Measurements from ENCODE around the gene CRAT. TPM values are rescaled to one million over a fixed set of nuclear protein-coding genes. Genes with fewer than 3 reads are reported as not detected.

CRAT gene
- total RNA-seq, 2 experiments from 2014 or later, result 17.3 to 18.2 TPM

- ChIA-PET POLR2A (no interaction called here), CTCF (interaction anchor here (0.6 to 0.8 kb wide), 3 partner anchors 8 to 591 kb away, joined by 3 to 4 read pairs (median 3); no protein-coding TSS in a partner anchor)
- Mint-ChIP-seq H3K4me3 (no peak overlapping the region), H3K4me1 (peaks cover 12% of the 10 kb centered on the region), H3K9me3 (no peaks in the 10 kb centered on the region), H3K27me3 (no peaks in the 10 kb centered on the region), H3K27ac (no peak overlapping the region), H3K36me3 (ENCODE audit: low read depth) (peaks cover 3% of the 10 kb centered on the region)
- DNase-seq, result no peak
Measured at GRCh38 chr9:129105857-129106694, 4.5 kb downstream of the CRAT start.

- ChIA-PET POLR2A (interaction anchor here (1.3 kb wide), 1 partner anchor 10 kb away, joined by 3 read pairs; no protein-coding TSS in a partner anchor), CTCF (no interaction called here)
- Mint-ChIP-seq H3K27ac (no peak overlapping the region), H3K9me3 (no peaks in the 10 kb centered on the region), H3K4me1 (peaks cover 6% of the 10 kb centered on the region), H3K4me3 (no peak overlapping the region), H3K27me3 (no peaks in the 10 kb centered on the region), H3K36me3 (ENCODE audit: low read depth) (peaks cover 3% of the 10 kb centered on the region)
- no peak for DNase-seq
Measured at GRCh38 chr9:129104051-129104450, 6.5 kb downstream of the CRAT start.

- H3K36me3 Mint-ChIP-seq (ENCODE audit: low read depth), result peaks cover 3% of the 10 kb centered on the region
- no peak overlapping the region for H3K4me3 Mint-ChIP-seq
- POLR2A ChIA-PET, result interaction anchor here (1.3 kb wide), 1 partner anchor 9 kb away, joined by 3 read pairs; no protein-coding TSS in a partner anchor
Measured at GRCh38 chr9:129103595-129103965, 7.0 kb downstream of the CRAT start.

GRCh38 chr9:129102791-129103594 lies 7.6 kb downstream of the CRAT start:
- H3K4me1 Mint-ChIP-seq, result no peaks in the 10 kb centered on the region
- no peaks in the 10 kb centered on the region for H3K9me3 Mint-ChIP-seq
- DNase-seq, result peak; percentile 28
- H3K36me3 Mint-ChIP-seq (ENCODE audit: low read depth), result peaks cover 3% of the 10 kb centered on the region
- ChIA-PET CTCF (interaction anchor here (0.7 to 0.9 kb wide), 2 partner anchors 9 to 23 kb away, joined by 3 read pairs; partner anchors contain the start of gene DOLPP1), POLR2A (interaction anchor here (1.3 kb wide), 1 partner anchor 9 kb away, joined by 3 read pairs; no protein-coding TSS in a partner anchor)
- H3K27ac Mint-ChIP-seq, result no peak overlapping the region
- H3K4me3 Mint-ChIP-seq, result no peak overlapping the region
- H3K27me3 Mint-ChIP-seq, result no peaks in the 10 kb centered on the region

More at GRCh38 chr9:129103595-129103965, 7.0 kb downstream of the CRAT start:
- CTCF ChIA-PET, result interaction anchor here (0.7 to 0.9 kb wide), 2 partner anchors 8 to 23 kb away, joined by 3 read pairs; partner anchors contain the start of gene DOLPP1
- Mint-ChIP-seq H3K4me1 (peaks cover 3% of the 10 kb centered on the region), H3K27me3 (no peaks in the 10 kb centered on the region), H3K9me3 (no peaks in the 10 kb centered on the region), H3K27ac (no peak overlapping the region)
- no peak for DNase-seq

- H3K4me1 Mint-ChIP-seq, result no peaks in the 10 kb centered on the region
- POLR2A ChIA-PET, result no interaction called here
- no peak overlapping the region for H3K27ac Mint-ChIP-seq
- DNase-seq, result no peak
- H3K27me3 Mint-ChIP-seq, result no peaks in the 10 kb centered on the region
- H3K36me3 Mint-ChIP-seq (ENCODE audit: low read depth), result no peaks in the 10 kb centered on the region
- no peaks in the 10 kb centered on the region for H3K9me3 Mint-ChIP-seq
- H3K4me3 Mint-ChIP-seq, result no peak overlapping the region
- CTCF ChIA-PET, result no interaction called here
Measured at GRCh38 chr9:129102095-129102525, 8.5 kb downstream of the CRAT start.

GRCh38 chr9:129101279-129101678 lies 9.3 kb downstream of the CRAT start:
- Mint-ChIP-seq H3K9me3 (no peaks in the 10 kb centered on the region), H3K4me1 (no peaks in the 10 kb centered on the region), H3K36me3 (ENCODE audit: low read depth) (no peaks in the 10 kb centered on the region), H3K27ac (no peak overlapping the region), H3K27me3 (no peaks in the 10 kb centered on the region), H3K4me3 (no peak overlapping the region)
- ChIA-PET CTCF (no interaction called here), POLR2A (interaction anchor here (0.5 kb wide), 1 partner anchor 271 kb away, joined by 3 read pairs; no protein-coding TSS in a partner anchor)
- no peak for DNase-seq

- no peaks in the 10 kb centered on the region for H3K27me3 Mint-ChIP-seq
- CTCF ChIA-PET, result no interaction called here
- H3K36me3 Mint-ChIP-seq (ENCODE audit: low read depth), result no peaks in the 10 kb centered on the region
- H3K27ac Mint-ChIP-seq, result no peak overlapping the region
- DNase-seq, result no peak
- H3K9me3 Mint-ChIP-seq, result no peaks in the 10 kb centered on the region
- POLR2A ChIA-PET, result interaction anchor here (0.5 to 1.0 kb wide), 2 partner anchors 20 to 270 kb away, joined by 3 read pairs; partner anchors contain the start of gene DOLPP1
- H3K4me3 Mint-ChIP-seq, result no peak overlapping the region
- H3K4me1 Mint-ChIP-seq, result no peaks in the 10 kb centered on the region
Measured at GRCh38 chr9:129100383-129101169, 10.0 kb downstream of the CRAT start.

GRCh38 chr9:129098328-129098727 lies 12.3 kb downstream of the CRAT start:
- Mint-ChIP-seq H3K4me3 (no peak overlapping the region), H3K27ac (no peak overlapping the region), H3K27me3 (no peaks in the 10 kb centered on the region), H3K36me3 (ENCODE audit: low read depth) (no peaks in the 10 kb centered on the region), H3K4me1 (no peaks in the 10 kb centered on the region), H3K9me3 (no peaks in the 10 kb centered on the region)
- POLR2A ChIA-PET, result interaction anchor here (0.9 to 1.0 kb wide), 2 partner anchors 13 to 32 kb away, joined by 3 to 4 read pairs; no protein-coding TSS in a partner anchor
- DNase-seq, result no peak
- CTCF ChIA-PET, result interaction anchor here (1.0 kb wide), 1 partner anchor 8 kb away, joined by 3 read pairs; no protein-coding TSS in a partner anchor

GRCh38 chr9:129097671-129098306 lies 12.8 kb downstream of the CRAT start:
- Mint-ChIP-seq H3K9me3 (no peaks in the 10 kb centered on the region), H3K27ac (no peak overlapping the region), H3K36me3 (ENCODE audit: low read depth) (no peaks in the 10 kb centered on the region), H3K4me3 (no peak overlapping the region), H3K27me3 (no peaks in the 10 kb centered on the region), H3K4me1 (no peaks in the 10 kb centered on the region)
- no peak for DNase-seq
- POLR2A ChIA-PET, result interaction anchor here (0.9 to 1.0 kb wide), 2 partner anchors 14 to 32 kb away, joined by 3 to 4 read pairs; no protein-coding TSS in a partner anchor
- CTCF ChIA-PET, result interaction anchor here (1.0 kb wide), 1 partner anchor 9 kb away, joined by 3 read pairs; no protein-coding TSS in a partner anchor

- Mint-ChIP-seq H3K27me3 (no peaks in the 10 kb centered on the region), H3K4me1 (no peaks in the 10 kb centered on the region), H3K36me3 (ENCODE audit: low read depth) (no peaks in the 10 kb centered on the region), H3K9me3 (no peaks in the 10 kb centered on the region), H3K27ac (no peak overlapping the region), H3K4me3 (no peak overlapping the region)
- ChIA-PET POLR2A (interaction anchor here (2.0 kb wide), 1 partner anchor 16 kb away, joined by 8 read pairs; the partner anchor contains the start of gene PTPA), CTCF (interaction anchor here (1.3 kb wide), 1 partner anchor 36 kb away, joined by 3 read pairs; no protein-coding TSS in a partner anchor)
- no peak for DNase-seq
Measured at GRCh38 chr9:129095908-129096307, 14.7 kb downstream of the CRAT start.

GRCh38 chr9:129095170-129095667 lies 15.4 kb downstream of the CRAT start:
- Mint-ChIP-seq H3K36me3 (ENCODE audit: low read depth) (no peaks in the 10 kb centered on the region), H3K27ac (no peak overlapping the region), H3K9me3 (no peaks in the 10 kb centered on the region), H3K4me3 (no peak overlapping the region), H3K27me3 (no peaks in the 10 kb centered on the region), H3K4me1 (no peaks in the 10 kb centered on the region)
- ChIA-PET CTCF (interaction anchor here (0.5 to 1.3 kb wide), 2 partner anchors 36 to 783 kb away, joined by 3 read pairs; no protein-coding TSS in a partner anchor), POLR2A (interaction anchor here (0.9 to 2.0 kb wide), 3 partner anchors 11 to 16 kb away, joined by 3 to 8 read pairs (median 3); partner anchors contain the start of gene PTPA)
- DNase-seq, result no peak
